Keratinocyte (primary cell): ENCODE data around the gene UGT2A3. TPM values are rescaled to one million over a fixed set of nuclear protein-coding genes. Genes with fewer than 3 reads are reported as not detected.
"Not testable (repeated sequence)": the region's sequence is repeated elsewhere in the genome, so short reads cannot be mapped to it uniquely, and the experiment has no call there.

Source experiments
- DNase-seq: peaks from one replicate; pipeline ENCODE4 v3.0.0-alpha.2; 2011; ENCODE audit warnings: low read depth, missing footprints, low spot score
- FAIRE-seq: peaks from 2 replicates; lab custom pipeline; 2011; peaks lifted over from hg19 to GRCh38; lab: Jason Lieb, UNC
- H2AFZ ChIP-seq: 2 replicates; pipeline ENCODE4 v1.6.0; 2012; ENCODE audit warnings: low read length, control low read depth, inconsistent platforms; ENCODE audit not compliant: control insufficient read depth
- H3K27ac ChIP-seq: 2 replicates; pipeline ENCODE4 v1.5.1; 2011; ENCODE audit warnings: low read length; ENCODE audit not compliant: control insufficient read depth, insufficient read depth
- H3K27me3 ChIP-seq: 3 replicates; pipeline ENCODE4 v1.6.0; 2011; ENCODE audit warnings: low read length; ENCODE audit not compliant: control insufficient read depth, insufficient read depth; ENCODE audit errors: extremely low read depth
- H3K36me3 ChIP-seq, 2 experiments: 2 replicates in 1 of 2; 3 replicates in 1 of 2; pipeline ENCODE4 v1.5.1; 2011; ENCODE audit warnings: low read length in 2 of 2, mild to moderate bottlenecking in 1 of 2; ENCODE audit not compliant: control insufficient read depth in 2 of 2, insufficient read depth in 2 of 2; ENCODE audit errors: extremely low read depth in 1 of 2
- H3K4me1 ChIP-seq: 3 replicates; pipeline ENCODE4 v1.5.1; 2011; ENCODE audit warnings: low read length; ENCODE audit not compliant: control insufficient read depth, insufficient read depth; ENCODE audit errors: extremely low read depth
- H3K4me2 ChIP-seq: 3 replicates; pipeline ENCODE4 v1.6.0; 2011; ENCODE audit warnings: low read depth, low read length; ENCODE audit not compliant: control insufficient read depth, insufficient read depth; ENCODE audit errors: extremely low read depth
- H3K4me3 ChIP-seq, 3 experiments: fragments of 200-600 bp in 1 of 3; sonication (generic) in 1 of 3; 2 replicates in 2 of 3; 3 replicates in 1 of 3; pipeline ENCODE4 v1.5.1; 2011 to 2016; ENCODE audit warnings: low read length in 3 of 3, mild to moderate bottlenecking in 3 of 3, control low read depth in 2 of 3, inconsistent platforms in 1 of 3, low read depth in 1 of 3, mixed read lengths in 1 of 3, mixed run types in 1 of 3, moderate library complexity in 1 of 3; ENCODE audit not compliant: control insufficient read depth in 2 of 3, insufficient read depth in 2 of 3; ENCODE audit errors: extremely low read depth in 1 of 3
- H3K79me2 ChIP-seq: 2 replicates; pipeline ENCODE4 v1.6.0; 2012; ENCODE audit warnings: low read length; ENCODE audit not compliant: control insufficient read depth, insufficient read depth
- H3K9ac ChIP-seq: 3 replicates; pipeline ENCODE4 v1.6.0; 2011; ENCODE audit warnings: low read length; ENCODE audit not compliant: control insufficient read depth, insufficient read depth; ENCODE audit errors: extremely low read depth
- H3K9me1 ChIP-seq: 3 replicates; pipeline ENCODE4 v1.6.0; 2011; ENCODE audit warnings: low read length; ENCODE audit not compliant: control insufficient read depth, insufficient read depth; ENCODE audit errors: extremely low read depth
- H3K9me3 ChIP-seq: 2 replicates; pipeline ENCODE4 v1.5.1; 2012; ENCODE audit warnings: low read depth, low read length; ENCODE audit not compliant: control insufficient read depth
- H4K20me1 ChIP-seq: 3 replicates; pipeline ENCODE4 v1.6.0; 2011; ENCODE audit warnings: low read length; ENCODE audit not compliant: control insufficient read depth, insufficient read depth; ENCODE audit errors: extremely low read depth
- EZH2 ChIP-seq: IDR thresholded peaks from one replicate; pipeline ENCODE4 v1.6.1; 2012; ENCODE audit warnings: inconsistent platforms, mild to moderate bottlenecking, low read length, moderate library complexity
- dilution Hi-C: fragments of 300-500 bp; cut with MboI; formaldehyde crosslinking; loops from one replicate; pipeline ENCODE4 v1.7.0; 2020; ENCODE audit warnings: low sequenced_read_pairs; ENCODE audit not compliant: extremely low pct_ligation_motif_present
- polyA plus RNA-seq, 5 experiments: library from polyadenylated mRNA; depleted of rRNA in 3 of 5; stranded (reverse) in 3 of 5; stranded (forward) in 1 of 5; unstranded in 1 of 5; fragments of >200 nt; gene quantifications; 1 replicate in 1 of 5; 2 replicates in 3 of 5; 3 replicates in 1 of 5; pipeline versions ENCODE4 v1.2.1 to v1.2.3, GENCODE V29; 2011 to 2012; ENCODE audit warnings: missing spikeins in 2 of 5, low read depth in 1 of 5, low replicate concordance in 1 of 5
- TF ChIP-seq, protein P1 (sequence below), 3 experiments: IDR thresholded peaks in 1 of 3; conservative IDR thresholded peaks in 1 of 3; optimal IDR thresholded peaks in 1 of 3; 2 replicates in 2 of 3; 3 replicates in 1 of 3; pipeline versions ENCODE3 to v1.5.1; 2011; ENCODE audit warnings: low read length in 3 of 3, mild to moderate bottlenecking in 3 of 3, moderate library complexity in 2 of 3, control low read depth in 1 of 3, inconsistent platforms in 1 of 3; ENCODE audit not compliant: insufficient read depth in 2 of 3; ENCODE audit errors: extremely low read depth in 1 of 3

The UGT2A3 gene
- polyA plus RNA-seq, 1 donor (not counting 4 experiments of a cell fraction or from before 2014, with no cell fraction given): not detected

- H3K4me2 ChIP-seq: no peak overlapping the region
- H4K20me1 ChIP-seq: no peaks in the 10 kb centered on the region
- H3K4me3 ChIP-seq: no peak overlapping the region
- FAIRE-seq (no peak), DNase-seq (no peak)
- H3K27me3 ChIP-seq: no peaks in the 10 kb centered on the region
- TF ChIP-seq, protein P1, sequence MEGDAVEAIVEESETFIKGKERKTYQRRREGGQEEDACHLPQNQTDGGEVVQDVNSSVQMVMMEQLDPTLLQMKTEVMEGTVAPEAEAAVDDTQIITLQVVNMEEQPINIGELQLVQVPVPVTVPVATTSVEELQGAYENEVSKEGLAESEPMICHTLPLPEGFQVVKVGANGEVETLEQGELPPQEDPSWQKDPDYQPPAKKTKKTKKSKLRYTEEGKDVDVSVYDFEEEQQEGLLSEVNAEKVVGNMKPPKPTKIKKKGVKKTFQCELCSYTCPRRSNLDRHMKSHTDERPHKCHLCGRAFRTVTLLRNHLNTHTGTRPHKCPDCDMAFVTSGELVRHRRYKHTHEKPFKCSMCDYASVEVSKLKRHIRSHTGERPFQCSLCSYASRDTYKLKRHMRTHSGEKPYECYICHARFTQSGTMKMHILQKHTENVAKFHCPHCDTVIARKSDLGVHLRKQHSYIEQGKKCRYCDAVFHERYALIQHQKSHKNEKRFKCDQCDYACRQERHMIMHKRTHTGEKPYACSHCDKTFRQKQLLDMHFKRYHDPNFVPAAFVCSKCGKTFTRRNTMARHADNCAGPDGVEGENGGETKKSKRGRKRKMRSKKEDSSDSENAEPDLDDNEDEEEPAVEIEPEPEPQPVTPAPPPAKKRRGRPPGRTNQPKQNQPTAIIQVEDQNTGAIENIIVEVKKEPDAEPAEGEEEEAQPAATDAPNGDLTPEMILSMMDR (optimal IDR thresholded peaks at IDR 0.05 in 1 of 3, IDR thresholded peaks at IDR 0.05 in 1 of 3, conservative IDR thresholded peaks at IDR 0.05 in 1 of 3; ENCODE audit: extremely low read depth in 1 of 3, insufficient read depth in 2 of 3, low read length in 3 of 3): no peak
- TF ChIP-seq EZH2: no peak
- dilution Hi-C loops: no loop called here
- no peaks in the 10 kb centered on the region for H3K9me1 ChIP-seq
- H3K36me3 ChIP-seq: no peaks in the 10 kb centered on the region
- no peaks in the 10 kb centered on the region for H3K79me2 ChIP-seq
- H3K9me3 ChIP-seq: no peaks in the 10 kb centered on the region
- H3K9ac ChIP-seq: no peak overlapping the region
- H3K4me1 ChIP-seq: no peaks in the 10 kb centered on the region
- no peak overlapping the region for H2AFZ ChIP-seq
- H3K27ac ChIP-seq: no peak overlapping the region
These were observed 8.9 kb upstream of the UGT2A3 start for GRCh38 chr4:68960294-68961163.

DNA sequence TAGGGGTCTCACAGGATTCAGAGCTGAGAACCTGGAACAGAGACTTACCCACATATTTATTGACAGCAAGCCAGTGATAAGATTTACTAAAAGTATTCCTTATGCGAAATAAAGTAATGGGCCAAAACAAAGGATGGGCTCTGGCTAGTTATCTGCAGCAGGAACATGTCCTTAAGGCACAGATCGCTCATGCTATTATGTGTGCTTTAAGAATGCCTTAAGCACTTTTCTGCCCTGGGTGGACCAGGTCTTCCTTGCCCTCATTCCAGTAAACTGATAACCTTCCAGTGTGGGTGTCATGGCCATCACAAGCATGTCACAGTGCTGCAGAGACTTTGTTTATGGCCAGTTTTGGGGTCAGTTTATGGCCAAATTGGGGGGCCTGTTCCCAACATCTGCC is 7.5 kb upstream of the UGT2A3 start:
- H2AFZ ChIP-seq, H3K9me3 ChIP-seq, H3K79me2 ChIP-seq, H3K9me1 ChIP-seq, DNase-seq, H4K20me1 ChIP-seq, H3K4me1 ChIP-seq, H3K4me3 ChIP-seq, H3K27me3 ChIP-seq, dilution Hi-C loops, H3K36me3 ChIP-seq, H3K4me2 ChIP-seq, H3K9ac ChIP-seq, FAIRE-seq, H3K27ac ChIP-seq: not testable (repeated sequence)
